A673 (cell line): ENCODE data around the gene GABRG3.

Experiments
- CTCF ChIP-seq: fragments of 300-800, 200-600 bp; sonication (generic); conservative IDR thresholded peaks from 2 replicates; pipeline ENCODE4 v1.5.1; 2017; ENCODE audit warnings: low read depth, mild to moderate bottlenecking, antibody characterized with exemption, low read length, moderate library complexity, mixed read lengths
- EZH2 ChIP-seq: fragments of 200-600 bp; sonication (generic); IDR thresholded peaks from 2 replicates; pipeline ENCODE4 v1.6.1; 2017; ENCODE audit warnings: borderline replicate concordance, low read depth, mild to moderate bottlenecking, mixed read lengths, antibody characterized with exemption, low read length; ENCODE audit not compliant: poor library complexity, severe bottlenecking

GRCh38 chr15:27091270-27091940, 120.4 kb downstream of the GABRG3 start:
- TF ChIP-seq CTCF (no peak), EZH2 (no peak)
